Measurements from ENCODE around the gene ANG. TPM values are rescaled to one million over a fixed set of nuclear protein-coding genes. Genes with fewer than 3 reads are reported as not detected.

Gene ANG
- 3.6 and 3.9 TPM in 2 replicates for polyA plus RNA-seq (2012; rRNA removed)
- polyA plus RNA-seq (2012; cell fraction: cytosol; rRNA removed) = 3.6 and 4.0 TPM in 2 replicates
- polyA plus RNA-seq (2012; cell fraction: nucleus; rRNA removed) = 2.2 and 3.0 TPM in 2 replicates

- Histone ChIP-seq H3K4me2 (no peak within 1 kb of the TSS), H3K27me3 (ENCODE audit: insufficient read depth) (no peaks in the 10 kb centered on the region), H3K4me1 (ENCODE audit: control insufficient read depth in 1 of 2, insufficient read depth in 2 of 2, low read depth in 1 of 2, low read length in 1 of 2) (peaks cover 0 to 11% of the 10 kb centered on the region in 2 experiments; a peak in 1 of 4 replicates), H3K36me3 (replicated peaks in 1 of 2; ENCODE audit: control insufficient read depth in 1 of 2, insufficient read depth in 2 of 2, low read length in 1 of 2) (no peaks in the 10 kb centered on the region), H4K20me1 (ENCODE audit: insufficient read depth) (no peaks in the 10 kb centered on the region), H3K79me2 (ENCODE audit: insufficient read depth) (no peaks in the 10 kb centered on the region), H3K9me2 (no peaks in the 10 kb centered on the region), H3K27ac (ENCODE audit: low read depth in 2 of 2, low read length in 1 of 2) (no peak within 1 kb of the TSS), H2AFZ (ENCODE audit: low read depth) (no peak within 1 kb of the TSS), H3K9ac (no peak within 1 kb of the TSS), H3K9me3 (no peaks in the 10 kb centered on the region), H3K4me3 (ENCODE audit: low read depth in 2 of 2, low read length in 1 of 2) (no peak within 1 kb of the TSS), H3F3A (replicated peaks; ENCODE audit: insufficient read depth) (peaks cover 14% of the 10 kb centered on the region)
- DNase-seq = no peak
- 31% methylated on average over 7 of the region's 7 CpGs for WGBS (ENCODE audit: low lambda C conversion rate)
- TF ChIP-seq CHD2 (IDR thresholded peaks at IDR 0.05; ENCODE audit: low read length, partially characterized antibody) (no peak), IRF3 (IDR thresholded peaks at IDR 0.05; ENCODE audit: low read depth, low read length) (no peak), MXI1 (IDR thresholded peaks at IDR 0.05; ENCODE audit: low read depth, low read length) (no peak), RCOR1 (IDR thresholded peaks at IDR 0.05; ENCODE audit: low read length) (no peak), GATA2 (CRISPR knock-in tag; IDR thresholded peaks at IDR 0.05) (no peak), ZBTB33 (IDR thresholded peaks at IDR 0.05; ENCODE audit: borderline replicate concordance, low read depth) (no peak), EP300 (IDR thresholded peaks at IDR 0.05; ENCODE audit: borderline replicate concordance in 1 of 2, low read depth in 1 of 2, low read length in 1 of 2) (no peak), REST (IDR thresholded peaks at IDR 0.05; ENCODE audit: low read depth, low read length) (no peak), NFIC (IDR thresholded peaks at IDR 0.05; ENCODE audit: borderline replicate concordance) (no peak), MEF2A (IDR thresholded peaks at IDR 0.05; ENCODE audit: borderline replicate concordance, low read depth) (no peak), TAF1 (IDR thresholded peaks at IDR 0.05; ENCODE audit: borderline replicate concordance, low read depth, low read length) (no peak), SMC3 (IDR thresholded peaks at IDR 0.05; ENCODE audit: low read depth, low read length) (no peak), ELF1 (IDR thresholded peaks at IDR 0.05) (no peak), FOSL2 (IDR thresholded peaks at IDR 0.05; ENCODE audit: borderline replicate concordance, low read depth) (no peak), RAD21 (IDR thresholded peaks at IDR 0.05; ENCODE audit: low read length) (no peak), FOXJ3 (CRISPR knock-in tag; IDR thresholded peaks at IDR 0.05) (no peak)
- ChIA-PET POLR2A (no interaction called here), CTCF (no interaction called here)
Observed at GRCh38 chr14:20688167-20688839, at the start of gene ANG. ANG (plus strand) TSS chr14:20688764; CDS start chr14:20693565, 4,801 bp downstream.

Measured in SK-N-SH (cell line).